Germinal center (tissue), 1 donor: ENCODE measurements around the gene GABRB2.
"Not testable (repeated sequence)": the region's sequence is repeated elsewhere in the genome, so short reads cannot be mapped to it uniquely, and the experiment has no call there.

Source experiments
- DNase-seq: peaks from one replicate; pipeline ENCODE4 v3.0.0; 2012; ENCODE audit warnings: mixed read lengths, low spot score

The GABRB2 gene

GRCh38 chr5:161546470-161547301, at the start of gene GABRB2:
TSS of gene GABRB2 (minus strand) at chr5:161546725. CDS start at chr5:161546643, 82 bp downstream.
- DNase-seq, result peak; percentile 57

- DNase-seq, result no peak
Measured at GRCh38 chr5:161585798-161586197, 39.3 kb upstream of the GABRB2 start.

- DNase-seq, result no peak
Measured at GRCh38 chr5:161580621-161581020, 34.1 kb upstream of the GABRB2 start.

GRCh38 chr5:161572914-161573313, 26.4 kb upstream of the GABRB2 start:
- DNase-seq, result no peak

GRCh38 chr5:161566081-161566480, 19.6 kb upstream of the GABRB2 start:
- no peak for DNase-seq

- DNase-seq, result no peak
Measured at GRCh38 chr5:161562446-161562845, 15.9 kb upstream of the GABRB2 start.

GRCh38 chr5:161549106-161549505, 2.6 kb upstream of the GABRB2 start:
- DNase-seq, result no peak

- DNase-seq, result no peak
Measured at GRCh38 chr5:161548487-161549094, 2.1 kb upstream of the GABRB2 start.

GRCh38 chr5:161547738-161548486, 1.4 kb upstream of the GABRB2 start:
- no peak for DNase-seq

- peak; percentile 26 for DNase-seq
Measured at GRCh38 chr5:161547406-161547737, 847 bp upstream of the GABRB2 start.

GRCh38 chr5:161546095-161546469, 443 bp downstream of the GABRB2 start:
- DNase-seq, result peak; percentile 1

GRCh38 chr5:161545344-161546094, 1.0 kb downstream of the GABRB2 start:
- DNase-seq, result no peak

- DNase-seq, result peak; percentile 48
Measured at GRCh38 chr5:161544350-161544765, 2.2 kb downstream of the GABRB2 start.

- DNase-seq, result no peak
Measured at GRCh38 chr5:161539016-161539415, 7.5 kb downstream of the GABRB2 start.

- DNase-seq, result no peak
Measured at GRCh38 chr5:161535762-161536161, 10.8 kb downstream of the GABRB2 start.

- DNase-seq, result no peak
Measured at GRCh38 chr5:161530700-161531099, 15.8 kb downstream of the GABRB2 start.

GRCh38 chr5:161513942-161514341, 32.6 kb downstream of the GABRB2 start:
- no peak for DNase-seq

- DNase-seq, result no peak
Measured at GRCh38 chr5:161507591-161507990, 38.9 kb downstream of the GABRB2 start.

- DNase-seq, result not testable (repeated sequence)
Measured at GRCh38 chr5:161505160-161505559, 41.4 kb downstream of the GABRB2 start.

GRCh38 chr5:161498531-161498930, 48.0 kb downstream of the GABRB2 start:
- no peak for DNase-seq

- no peak for DNase-seq
Measured at GRCh38 chr5:161483721-161484120, 62.8 kb downstream of the GABRB2 start.

- no peak for DNase-seq
Measured at GRCh38 chr5:161481922-161482321, 64.6 kb downstream of the GABRB2 start.
